WTC11 (cell line): ENCODE results near the gene TASP1. TPM values are rescaled to one million over a fixed set of nuclear protein-coding genes. Genes with fewer than 3 reads are reported as not detected.

Experiments
- ATAC-seq: fragments of 200-7000 bp; cut with Tn5 transposase; 2 replicates; pipeline ENCODE4 v1.10.0; 2021; ENCODE audit warnings: mild to moderate bottlenecking, moderate library complexity
- CTCF ChIA-PET: fragments of 300-600 bp; sonication (Branson Sonifier 250); formaldehyde crosslinking; loops from one replicate; lab custom pipeline; 2021; ENCODE audit warnings: antibody characterized with exemption; lab: Charles Lee
- POLR2A ChIA-PET: fragments of 350-600 bp; sonication (Branson Sonifier 250); formaldehyde crosslinking; loops from one replicate; lab custom pipeline; 2021; ENCODE audit warnings: antibody characterized with exemption; lab: Charles Lee
- DNase-seq: peaks from one replicate; pipeline ENCODE4 v3.0.0; 2021; ENCODE audit warnings: low spot score
- H3K27ac Mint-ChIP-seq: 2 replicates; pipeline ENCODE4 v1.8.0; 2021; ENCODE audit warnings: mixed read lengths
- H3K27me3 Mint-ChIP-seq: 2 replicates; pipeline ENCODE4 v1.8.0; 2021; ENCODE audit warnings: low read depth, mild to moderate bottlenecking, moderate library complexity, mixed read lengths
- H3K36me3 Mint-ChIP-seq: 2 replicates; pipeline ENCODE4 v1.8.0; 2021; ENCODE audit warnings: mixed read lengths
- H3K4me1 Mint-ChIP-seq: 2 replicates; pipeline ENCODE4 v1.8.0; 2022; ENCODE audit warnings: mixed read lengths
- H3K4me3 Mint-ChIP-seq: 2 replicates; pipeline ENCODE4 v1.8.0; 2021; ENCODE audit warnings: mild to moderate bottlenecking, moderate library complexity, mixed read lengths
- H3K9me3 Mint-ChIP-seq: 2 replicates; pipeline ENCODE4 v1.8.0; 2021; ENCODE audit warnings: mixed read lengths
- ATF1 ChIP-seq: sonication (generic); formaldehyde crosslinking; IDR thresholded peaks from 2 replicates; pipeline ENCODE4 v1.8.1; 2023; ENCODE audit warnings: mild to moderate bottlenecking, moderate library complexity, missing genetic modification reagents
- EMX1 ChIP-seq: fragments of 250-450 bp; sonication (Bioruptor Pico); IDR thresholded peaks from 2 replicates; pipeline ENCODE4 v1.8.0; 2021; ENCODE audit warnings: mild to moderate bottlenecking
- ETV6 ChIP-seq: sonication (generic); formaldehyde crosslinking; IDR thresholded peaks from 2 replicates; pipeline ENCODE4 v1.8.1; 2022; ENCODE audit warnings: mild to moderate bottlenecking, missing genetic modification reagents
- IRF2 ChIP-seq: sonication (generic); formaldehyde crosslinking; IDR thresholded peaks from 2 replicates; pipeline ENCODE4 v1.8.0; 2022; ENCODE audit warnings: low read depth, missing genetic modification reagents, borderline replicate concordance
- JAZF1 ChIP-seq: fragments of 250-450 bp; sonication (Bioruptor Pico); IDR thresholded peaks from 2 replicates; pipeline ENCODE4 v1.9.0; 2021; ENCODE audit warnings: moderate library complexity, mild to moderate bottlenecking, inconsistent platforms
- MXD4 ChIP-seq: fragments of 250-450 bp; sonication (Bioruptor Pico); IDR thresholded peaks from 2 replicates; pipeline ENCODE4 v1.8.0; 2021; ENCODE audit warnings: mild to moderate bottlenecking, moderate library complexity, borderline replicate concordance
- MYBL2 ChIP-seq: sonication (generic); formaldehyde crosslinking; IDR thresholded peaks from 2 replicates; pipeline ENCODE4 v1.8.1; 2023; ENCODE audit warnings: mild to moderate bottlenecking, moderate library complexity, missing genetic modification reagents
- NR2C2 ChIP-seq: sonication (generic); formaldehyde crosslinking; IDR thresholded peaks from 2 replicates; pipeline ENCODE4 v1.8.0; 2022; ENCODE audit warnings: mild to moderate bottlenecking, missing genetic modification reagents
- NR3C1 ChIP-seq: sonication (generic); formaldehyde crosslinking; conservative IDR thresholded peaks from 2 replicates; pipeline ENCODE4 v1.8.1; 2023; ENCODE audit warnings: low read depth, mild to moderate bottlenecking, missing genetic modification reagents
- PRRX2 ChIP-seq: fragments of 250-450 bp; sonication (Bioruptor Pico); IDR thresholded peaks from 2 replicates; pipeline ENCODE4 v1.8.0; 2021; ENCODE audit warnings: mild to moderate bottlenecking
- RELA ChIP-seq: sonication (generic); formaldehyde crosslinking; IDR thresholded peaks from 2 replicates; pipeline ENCODE4 v1.8.1; 2022; ENCODE audit warnings: missing genetic modification reagents, mild to moderate bottlenecking, borderline replicate concordance
- RORB ChIP-seq: fragments of 250-450 bp; sonication (Bioruptor Pico); IDR thresholded peaks from 2 replicates; pipeline ENCODE4 v1.9.0; 2021; ENCODE audit warnings: mild to moderate bottlenecking
- TCF7 ChIP-seq: sonication (generic); formaldehyde crosslinking; IDR thresholded peaks from 2 replicates; pipeline ENCODE4 v1.8.0; 2022; ENCODE audit warnings: mild to moderate bottlenecking, low read depth, missing genetic modification reagents, moderate library complexity
- ZNF317 ChIP-seq: sonication (generic); formaldehyde crosslinking; IDR thresholded peaks from 2 replicates; pipeline ENCODE4 v1.8.1; 2023; ENCODE audit warnings: low read depth, mild to moderate bottlenecking, moderate library complexity, missing genetic modification reagents, borderline replicate concordance
- ZNF423 ChIP-seq: fragments of 250-450 bp; sonication (Bioruptor Pico); IDR thresholded peaks from 2 replicates; pipeline ENCODE4 v2.1.2; 2022; ENCODE audit warnings: mild to moderate bottlenecking, moderate library complexity
- ZNF671 ChIP-seq: fragments of 250-450 bp; sonication (Bioruptor Pico); IDR thresholded peaks from 2 replicates; pipeline ENCODE4 v1.8.0; 2021; ENCODE audit warnings: mild to moderate bottlenecking
- total RNA-seq: library from RNA; stranded (reverse); gene quantifications from 3 replicates; pipeline ENCODE4 v1.2.3, GENCODE V29; 2021
- TF ChIP-seq, protein P1 (sequence below): fragments of 250-450 bp; sonication (Bioruptor Pico); conservative IDR thresholded peaks from 2 replicates; pipeline ENCODE4 v1.9.0; 2021; ENCODE audit warnings: mild to moderate bottlenecking
- TF ChIP-seq, protein P2 (sequence below): sonication (generic); formaldehyde crosslinking; IDR thresholded peaks from 2 replicates; pipeline ENCODE4 v1.8.1; 2022; ENCODE audit warnings: mild to moderate bottlenecking, missing genetic modification reagents, moderate library complexity, borderline replicate concordance
- TF ChIP-seq, protein P3 (sequence below): fragments of 250-450 bp; sonication (Bioruptor Pico); IDR thresholded peaks from 2 replicates; pipeline ENCODE4 v1.9.0; 2021; ENCODE audit warnings: moderate library complexity, mild to moderate bottlenecking, inconsistent platforms, borderline replicate concordance
- TF ChIP-seq, protein P4 (sequence below): sonication (generic); formaldehyde crosslinking; IDR thresholded peaks from 2 replicates; pipeline ENCODE4 v1.8.1; 2023; ENCODE audit warnings: mild to moderate bottlenecking, missing genetic modification reagents, moderate library complexity
- TF ChIP-seq, protein P5 (sequence below): sonication (generic); formaldehyde crosslinking; IDR thresholded peaks from 2 replicates; pipeline ENCODE4 v1.8.1; 2022; ENCODE audit warnings: mild to moderate bottlenecking, moderate library complexity, missing genetic modification reagents
- TF ChIP-seq, protein P6 (sequence below): sonication (generic); formaldehyde crosslinking; IDR thresholded peaks from 2 replicates; pipeline ENCODE4 v1.8.0; 2023; ENCODE audit warnings: missing genetic modification reagents, mild to moderate bottlenecking, borderline replicate concordance

The TASP1 gene
- total RNA-seq, 1 experiment from 2014 or later = 12.4 TPM

DNA sequence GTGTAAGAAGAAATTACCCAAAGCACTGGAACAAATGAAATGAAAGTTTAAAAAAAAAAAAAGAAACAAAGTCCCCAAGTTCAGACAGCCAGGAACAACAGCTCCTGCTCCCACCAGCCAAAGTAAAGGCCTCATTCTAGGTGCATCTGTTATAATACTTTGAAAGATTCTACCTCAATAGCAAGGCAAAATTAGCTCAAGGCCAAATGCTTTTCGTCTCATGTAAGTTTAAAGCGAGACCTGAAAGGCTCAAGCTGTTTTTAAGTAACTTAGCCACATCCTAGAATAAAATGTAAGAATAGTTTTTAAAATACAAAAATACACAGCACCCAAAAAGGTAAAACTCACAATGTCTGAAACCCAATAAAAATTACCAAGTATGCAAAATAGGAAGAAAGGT lies 64.7 kb downstream of the TASP1 start:
- DNase-seq (no peak), ATAC-seq (no peak)
- Mint-ChIP-seq H3K27ac (peak overlapping the region; percentile 22), H3K36me3 (peaks cover 25% of the 10 kb centered on the region)
- TF ChIP-seq ZNF423 (CRISPR knock-in tag) = no peak
- TF ChIP-seq, all 79 proteins: peak for 0
- no peaks in the 10 kb centered on the region for H3K27me3 Mint-ChIP-seq
- peaks cover 28% of the 10 kb centered on the region for H3K4me1 Mint-ChIP-seq
- ChIA-PET POLR2A (interaction anchor here (0.5 kb wide), 1 partner anchor 229 kb away, joined by 3 read pairs; no protein-coding TSS in a partner anchor), CTCF (interaction anchor here (0.9 kb wide), 1 partner anchor 198 kb away, joined by 3 read pairs; no protein-coding TSS in a partner anchor)
- peaks cover 16% of the 10 kb centered on the region for H3K9me3 Mint-ChIP-seq
- no peak overlapping the region for H3K4me3 Mint-ChIP-seq

DNA sequence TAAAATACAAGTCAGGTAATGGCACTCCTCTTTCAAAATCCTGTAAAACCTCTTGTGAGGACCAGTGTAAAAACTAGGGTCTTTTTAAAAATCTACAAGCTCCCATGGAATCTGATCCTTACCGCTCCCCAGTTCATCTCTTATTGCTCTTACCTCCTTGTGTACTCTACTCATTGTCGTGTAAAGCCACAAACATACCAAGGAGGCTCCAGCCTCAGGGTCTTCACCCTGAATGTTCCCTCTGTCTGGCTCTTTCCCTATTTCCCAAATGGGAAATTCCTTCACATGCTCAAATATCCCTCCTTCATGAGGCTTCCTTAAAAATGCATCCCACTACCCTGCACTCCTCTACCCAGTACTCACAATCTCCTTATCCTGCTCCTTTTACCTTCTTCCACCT lies 67.1 kb downstream of the TASP1 start:
- Mint-ChIP-seq H3K36me3 (peaks cover 20% of the 10 kb centered on the region), H3K4me1 (peaks cover 28% of the 10 kb centered on the region), H3K4me3 (no peak overlapping the region), H3K27me3 (no peaks in the 10 kb centered on the region), H3K9me3 (peaks cover 15% of the 10 kb centered on the region), H3K27ac (peak overlapping the region; percentile 48)
- ATAC-seq = peak; percentile 98
- DNase-seq = no peak
- CTCF ChIA-PET = interaction anchor here (1.0 kb wide), 1 partner anchor 25 kb away, joined by 4 read pairs; no protein-coding TSS in a partner anchor
- POLR2A ChIA-PET = interaction anchor here (0.5 kb wide), 1 partner anchor 253 kb away, joined by 3 read pairs; no protein-coding TSS in a partner anchor
- TF ChIP-seq ZNF671 (no peak), MYBL2 (CRISPR knock-in tag) (no peak), JAZF1 (CRISPR knock-in tag) (no peak), ETV6 (no peak), TCF7 (CRISPR knock-in tag) (no peak)
- TF ChIP-seq, protein P1, sequence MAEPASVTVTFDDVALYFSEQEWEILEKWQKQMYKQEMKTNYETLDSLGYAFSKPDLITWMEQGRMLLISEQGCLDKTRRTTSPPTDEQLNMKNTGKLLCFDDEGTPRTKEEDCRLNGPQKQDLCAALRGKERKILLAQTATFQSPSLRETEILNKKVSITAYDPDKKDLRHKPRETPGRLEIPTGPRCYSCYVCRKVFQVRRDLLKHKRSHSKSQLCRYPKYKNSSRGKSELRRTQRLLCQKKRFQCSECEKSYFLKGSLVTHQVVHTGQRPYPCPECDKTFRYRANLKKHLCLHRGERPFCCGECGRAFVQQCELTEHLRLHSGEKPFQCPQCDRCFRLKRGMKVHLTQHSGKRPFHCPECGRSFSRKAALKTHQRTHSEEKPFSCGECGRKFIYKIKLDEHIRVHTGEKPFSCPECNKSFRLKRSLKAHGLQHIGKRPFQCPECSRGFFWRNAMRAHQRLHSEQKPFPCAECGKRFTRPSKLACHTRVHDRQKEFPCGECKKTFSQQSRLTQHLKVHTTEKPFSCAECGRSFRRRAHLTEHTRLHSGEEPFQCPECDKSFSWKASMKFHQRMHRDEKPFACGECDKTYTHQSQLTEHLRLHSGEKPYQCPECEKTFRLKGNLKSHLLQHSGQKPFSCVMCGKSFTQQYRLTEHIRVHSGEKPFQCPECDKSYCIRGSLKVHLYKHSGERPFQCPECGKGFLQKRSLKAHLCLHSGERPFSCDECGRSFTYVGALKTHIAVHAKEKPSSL (CRISPR knock-in tag) = no peak
- TF ChIP-seq, protein P2, sequence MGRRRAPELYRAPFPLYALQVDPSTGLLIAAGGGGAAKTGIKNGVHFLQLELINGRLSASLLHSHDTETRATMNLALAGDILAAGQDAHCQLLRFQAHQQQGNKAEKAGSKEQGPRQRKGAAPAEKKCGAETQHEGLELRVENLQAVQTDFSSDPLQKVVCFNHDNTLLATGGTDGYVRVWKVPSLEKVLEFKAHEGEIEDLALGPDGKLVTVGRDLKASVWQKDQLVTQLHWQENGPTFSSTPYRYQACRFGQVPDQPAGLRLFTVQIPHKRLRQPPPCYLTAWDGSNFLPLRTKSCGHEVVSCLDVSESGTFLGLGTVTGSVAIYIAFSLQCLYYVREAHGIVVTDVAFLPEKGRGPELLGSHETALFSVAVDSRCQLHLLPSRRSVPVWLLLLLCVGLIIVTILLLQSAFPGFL (CRISPR knock-in tag) = no peak

DNA sequence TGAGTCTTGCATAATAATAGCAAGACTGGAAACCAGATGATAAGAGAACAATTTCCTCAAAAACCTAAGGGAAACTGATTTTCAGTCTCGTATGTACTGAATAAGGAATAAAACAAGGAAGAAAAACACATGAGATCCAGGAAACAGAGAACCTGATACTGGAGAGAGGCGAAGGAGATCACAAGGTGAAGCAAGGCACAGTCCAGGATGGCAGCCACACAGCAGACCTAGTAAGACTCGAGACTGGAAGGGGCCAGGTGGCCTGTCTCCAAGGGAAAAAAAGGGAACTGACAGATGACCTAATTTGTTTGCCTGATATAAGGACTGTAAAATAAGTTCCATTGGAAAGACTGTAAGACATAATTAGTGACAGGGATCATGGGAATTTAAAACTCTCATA lies 71.1 kb downstream of the TASP1 start:
- peaks cover 15% of the 10 kb centered on the region for H3K4me1 Mint-ChIP-seq
- CTCF ChIA-PET = no interaction called here
- POLR2A ChIA-PET = no interaction called here
- H3K4me3 Mint-ChIP-seq = no peak overlapping the region
- peaks cover 4% of the 10 kb centered on the region for H3K9me3 Mint-ChIP-seq
- ATAC-seq (no peak), DNase-seq (no peak)
- no peak for TF ChIP-seq MXD4 (CRISPR knock-in tag)
- TF ChIP-seq EMX1 (CRISPR knock-in tag) = no peak
- TF ChIP-seq NR2C2 (CRISPR knock-in tag) = no peak
- TF ChIP-seq, protein P3, sequence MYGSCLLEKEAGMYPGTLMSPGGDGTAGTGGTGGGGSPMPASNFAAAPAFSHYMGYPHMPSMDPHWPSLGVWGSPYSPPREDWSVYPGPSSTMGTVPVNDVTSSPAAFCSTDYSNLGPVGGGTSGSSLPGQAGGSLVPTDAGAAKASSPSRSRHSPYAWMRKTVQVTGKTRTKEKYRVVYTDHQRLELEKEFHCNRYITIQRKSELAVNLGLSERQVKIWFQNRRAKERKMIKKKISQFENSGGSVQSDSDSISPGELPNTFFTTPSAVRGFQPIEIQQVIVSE = no peak
- no peak for TF ChIP-seq RELA (CRISPR knock-in tag)
- TF ChIP-seq ETV6 = no peak
- no peak for TF ChIP-seq NR3C1 (CRISPR knock-in tag)
- TF ChIP-seq, protein P4, sequence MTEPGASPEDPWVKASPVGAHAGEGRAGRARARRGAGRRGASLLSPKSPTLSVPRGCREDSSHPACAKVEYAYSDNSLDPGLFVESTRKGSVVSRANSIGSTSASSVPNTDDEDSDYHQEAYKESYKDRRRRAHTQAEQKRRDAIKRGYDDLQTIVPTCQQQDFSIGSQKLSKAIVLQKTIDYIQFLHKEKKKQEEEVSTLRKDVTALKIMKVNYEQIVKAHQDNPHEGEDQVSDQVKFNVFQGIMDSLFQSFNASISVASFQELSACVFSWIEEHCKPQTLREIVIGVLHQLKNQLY (CRISPR knock-in tag) = no peak
- TF ChIP-seq, protein P5, sequence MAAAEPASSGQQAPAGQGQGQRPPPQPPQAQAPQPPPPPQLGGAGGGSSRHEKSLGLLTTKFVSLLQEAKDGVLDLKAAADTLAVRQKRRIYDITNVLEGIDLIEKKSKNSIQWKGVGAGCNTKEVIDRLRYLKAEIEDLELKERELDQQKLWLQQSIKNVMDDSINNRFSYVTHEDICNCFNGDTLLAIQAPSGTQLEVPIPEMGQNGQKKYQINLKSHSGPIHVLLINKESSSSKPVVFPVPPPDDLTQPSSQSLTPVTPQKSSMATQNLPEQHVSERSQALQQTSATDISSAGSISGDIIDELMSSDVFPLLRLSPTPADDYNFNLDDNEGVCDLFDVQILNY (CRISPR knock-in tag) = no peak
- TF ChIP-seq ZNF317 = no peak
- TF ChIP-seq RORB (CRISPR knock-in tag) = no peak
- no peak for TF ChIP-seq ATF1 (CRISPR knock-in tag)
- TF ChIP-seq, protein P6, sequence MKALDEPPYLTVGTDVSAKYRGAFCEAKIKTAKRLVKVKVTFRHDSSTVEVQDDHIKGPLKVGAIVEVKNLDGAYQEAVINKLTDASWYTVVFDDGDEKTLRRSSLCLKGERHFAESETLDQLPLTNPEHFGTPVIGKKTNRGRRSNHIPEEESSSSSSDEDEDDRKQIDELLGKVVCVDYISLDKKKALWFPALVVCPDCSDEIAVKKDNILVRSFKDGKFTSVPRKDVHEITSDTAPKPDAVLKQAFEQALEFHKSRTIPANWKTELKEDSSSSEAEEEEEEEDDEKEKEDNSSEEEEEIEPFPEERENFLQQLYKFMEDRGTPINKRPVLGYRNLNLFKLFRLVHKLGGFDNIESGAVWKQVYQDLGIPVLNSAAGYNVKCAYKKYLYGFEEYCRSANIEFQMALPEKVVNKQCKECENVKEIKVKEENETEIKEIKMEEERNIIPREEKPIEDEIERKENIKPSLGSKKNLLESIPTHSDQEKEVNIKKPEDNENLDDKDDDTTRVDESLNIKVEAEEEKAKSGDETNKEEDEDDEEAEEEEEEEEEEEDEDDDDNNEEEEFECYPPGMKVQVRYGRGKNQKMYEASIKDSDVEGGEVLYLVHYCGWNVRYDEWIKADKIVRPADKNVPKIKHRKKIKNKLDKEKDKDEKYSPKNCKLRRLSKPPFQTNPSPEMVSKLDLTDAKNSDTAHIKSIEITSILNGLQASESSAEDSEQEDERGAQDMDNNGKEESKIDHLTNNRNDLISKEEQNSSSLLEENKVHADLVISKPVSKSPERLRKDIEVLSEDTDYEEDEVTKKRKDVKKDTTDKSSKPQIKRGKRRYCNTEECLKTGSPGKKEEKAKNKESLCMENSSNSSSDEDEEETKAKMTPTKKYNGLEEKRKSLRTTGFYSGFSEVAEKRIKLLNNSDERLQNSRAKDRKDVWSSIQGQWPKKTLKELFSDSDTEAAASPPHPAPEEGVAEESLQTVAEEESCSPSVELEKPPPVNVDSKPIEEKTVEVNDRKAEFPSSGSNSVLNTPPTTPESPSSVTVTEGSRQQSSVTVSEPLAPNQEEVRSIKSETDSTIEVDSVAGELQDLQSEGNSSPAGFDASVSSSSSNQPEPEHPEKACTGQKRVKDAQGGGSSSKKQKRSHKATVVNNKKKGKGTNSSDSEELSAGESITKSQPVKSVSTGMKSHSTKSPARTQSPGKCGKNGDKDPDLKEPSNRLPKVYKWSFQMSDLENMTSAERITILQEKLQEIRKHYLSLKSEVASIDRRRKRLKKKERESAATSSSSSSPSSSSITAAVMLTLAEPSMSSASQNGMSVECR (CRISPR knock-in tag) = no peak
- no peak for TF ChIP-seq PRRX2 (CRISPR knock-in tag)
- TF ChIP-seq IRF2 (CRISPR knock-in tag) = no peak
- no peaks in the 10 kb centered on the region for H3K27me3 Mint-ChIP-seq
- H3K36me3 Mint-ChIP-seq = peaks cover 8% of the 10 kb centered on the region
- H3K27ac Mint-ChIP-seq = no peak overlapping the region
